ENCODE results near the gene MATN1.

The MATN1 gene

GRCh38 chr1:30728340-30728739, 5.0 kb upstream of the MATN1 start:
- Histone ChIP-seq H3K9me3 (ENCODE audit: control insufficient read depth, insufficient read depth, low read depth, low read length) (no peaks in the 10 kb centered on the region), H3K4me1 (ENCODE audit: control insufficient read depth, insufficient read depth, low read length) (peaks cover 31% of the 10 kb centered on the region), H3K36me3 (ENCODE audit: control insufficient read depth, insufficient read depth, low read length) (no peaks in the 10 kb centered on the region), H3K4me3 (ENCODE audit: low read depth, low read length) (no peak overlapping the region), H3K9ac (ENCODE audit: low read length) (no peak overlapping the region), H3K27ac (ENCODE audit: low read depth, low read length) (no peak overlapping the region), H3K27me3 (ENCODE audit: control insufficient read depth, insufficient read depth, low read length) (no peaks in the 10 kb centered on the region)

- H3K4me3 ChIP-seq (ENCODE audit: low read depth, low read length) = no peak overlapping the region
- peaks cover 26% of the 10 kb centered on the region; the same call in 1 of the 2 replicates for H3K4me1 ChIP-seq (ENCODE audit: control insufficient read depth, insufficient read depth, low read length)
- no peaks in the 10 kb centered on the region for H3K9me3 ChIP-seq (ENCODE audit: control insufficient read depth, insufficient read depth, low read depth, low read length)
- H3K27ac ChIP-seq (ENCODE audit: low read depth, low read length) = no peak overlapping the region
- H3K36me3 ChIP-seq (ENCODE audit: control insufficient read depth, insufficient read depth, low read length) = no peaks in the 10 kb centered on the region
- H3K9ac ChIP-seq (ENCODE audit: low read length) = no peak overlapping the region
- no peaks in the 10 kb centered on the region for H3K27me3 ChIP-seq (ENCODE audit: control insufficient read depth, insufficient read depth, low read length)
Observed at GRCh38 chr1:30727824-30728223, 4.4 kb upstream of the MATN1 start.

GRCh38 chr1:30726773-30727684, 3.6 kb upstream of the MATN1 start:
- no peaks in the 10 kb centered on the region for H3K27me3 ChIP-seq (ENCODE audit: control insufficient read depth, insufficient read depth, low read length)
- peaks cover 20% of the 10 kb centered on the region; the same call in 1 of the 2 replicates for H3K4me1 ChIP-seq (ENCODE audit: control insufficient read depth, insufficient read depth, low read length)
- H3K36me3 ChIP-seq (ENCODE audit: control insufficient read depth, insufficient read depth, low read length) = no peaks in the 10 kb centered on the region
- no peak overlapping the region for H3K4me3 ChIP-seq (ENCODE audit: low read depth, low read length)
- H3K9me3 ChIP-seq (ENCODE audit: control insufficient read depth, insufficient read depth, low read depth, low read length) = no peaks in the 10 kb centered on the region
- no peak overlapping the region for H3K27ac ChIP-seq (ENCODE audit: low read depth, low read length)
- H3K9ac ChIP-seq (ENCODE audit: low read length) = no peak overlapping the region

- Histone ChIP-seq H3K9me3 (ENCODE audit: control insufficient read depth, insufficient read depth, low read depth, low read length) (no peaks in the 10 kb centered on the region), H3K9ac (ENCODE audit: low read length) (no peak overlapping the region), H3K4me1 (ENCODE audit: control insufficient read depth, insufficient read depth, low read length) (peaks cover 20% of the 10 kb centered on the region; the same call in 1 of the 2 replicates), H3K4me3 (ENCODE audit: low read depth, low read length) (no peak overlapping the region), H3K27ac (ENCODE audit: low read depth, low read length) (no peak overlapping the region), H3K27me3 (ENCODE audit: control insufficient read depth, insufficient read depth, low read length) (no peaks in the 10 kb centered on the region), H3K36me3 (ENCODE audit: control insufficient read depth, insufficient read depth, low read length) (no peaks in the 10 kb centered on the region)
Observed at GRCh38 chr1:30726236-30726635, 2.9 kb upstream of the MATN1 start.

- Histone ChIP-seq H3K4me3 (ENCODE audit: low read depth, low read length) (no peak overlapping the region), H3K36me3 (ENCODE audit: control insufficient read depth, insufficient read depth, low read length) (no peaks in the 10 kb centered on the region), H3K27ac (ENCODE audit: low read depth, low read length) (no peak overlapping the region), H3K4me1 (ENCODE audit: control insufficient read depth, insufficient read depth, low read length) (peaks cover 20% of the 10 kb centered on the region; the same call in 1 of the 2 replicates), H3K27me3 (ENCODE audit: control insufficient read depth, insufficient read depth, low read length) (no peaks in the 10 kb centered on the region), H3K9me3 (ENCODE audit: control insufficient read depth, insufficient read depth, low read depth, low read length) (no peaks in the 10 kb centered on the region), H3K9ac (ENCODE audit: low read length) (no peak overlapping the region)
Observed at GRCh38 chr1:30725450-30726095, 2.2 kb upstream of the MATN1 start.

- H3K4me3 ChIP-seq (ENCODE audit: low read depth, low read length) = no peak overlapping the region
- H3K9ac ChIP-seq (ENCODE audit: low read length) = no peak overlapping the region
- H3K9me3 ChIP-seq (ENCODE audit: control insufficient read depth, insufficient read depth, low read depth, low read length) = no peaks in the 10 kb centered on the region
- no peaks in the 10 kb centered on the region for H3K27me3 ChIP-seq (ENCODE audit: control insufficient read depth, insufficient read depth, low read length)
- peaks cover 20% of the 10 kb centered on the region; the same call in 1 of the 2 replicates for H3K4me1 ChIP-seq (ENCODE audit: control insufficient read depth, insufficient read depth, low read length)
- no peaks in the 10 kb centered on the region for H3K36me3 ChIP-seq (ENCODE audit: control insufficient read depth, insufficient read depth, low read length)
- no peak overlapping the region for H3K27ac ChIP-seq (ENCODE audit: low read depth, low read length)
Observed at GRCh38 chr1:30724655-30725421, 1.5 kb upstream of the MATN1 start.

GRCh38 chr1:30724175-30724574, 790 bp upstream of the MATN1 start:
- Histone ChIP-seq H3K27ac (ENCODE audit: low read depth, low read length) (no peak overlapping the region), H3K9me3 (ENCODE audit: control insufficient read depth, insufficient read depth, low read depth, low read length) (no peaks in the 10 kb centered on the region), H3K4me1 (ENCODE audit: control insufficient read depth, insufficient read depth, low read length) (peaks cover 24% of the 10 kb centered on the region; the same call in 1 of the 2 replicates), H3K27me3 (ENCODE audit: control insufficient read depth, insufficient read depth, low read length) (no peaks in the 10 kb centered on the region), H3K36me3 (ENCODE audit: control insufficient read depth, insufficient read depth, low read length) (no peaks in the 10 kb centered on the region), H3K9ac (ENCODE audit: low read length) (no peak overlapping the region), H3K4me3 (ENCODE audit: low read depth, low read length) (no peak overlapping the region)

- H3K4me3 ChIP-seq (ENCODE audit: low read depth, low read length) = no peak overlapping the region
- no peak overlapping the region for H3K9ac ChIP-seq (ENCODE audit: low read length)
Observed at GRCh38 chr1:30721812-30722537, 1.4 kb downstream of the MATN1 start.

GRCh38 chr1:30721341-30721793, 2.0 kb downstream of the MATN1 start:
- H3K9ac ChIP-seq (ENCODE audit: low read length) = no peak overlapping the region
- no peak overlapping the region for H3K4me3 ChIP-seq (ENCODE audit: low read depth, low read length)
- H3K4me1 ChIP-seq (ENCODE audit: control insufficient read depth, insufficient read depth, low read length) = peaks cover 3% of the 10 kb centered on the region; the same call in 1 of the 2 replicates
- H3K27ac ChIP-seq (ENCODE audit: low read depth, low read length) = no peak overlapping the region
- H3K36me3 ChIP-seq (ENCODE audit: control insufficient read depth, insufficient read depth, low read length) = no peaks in the 10 kb centered on the region
- H3K27me3 ChIP-seq (ENCODE audit: control insufficient read depth, insufficient read depth, low read length) = no peaks in the 10 kb centered on the region
- H3K9me3 ChIP-seq (ENCODE audit: control insufficient read depth, insufficient read depth, low read depth, low read length) = peaks cover 5% of the 10 kb centered on the region; the same call in 1 of the 2 replicates

More at GRCh38 chr1:30721812-30722537, 1.4 kb downstream of the MATN1 start:
- Histone ChIP-seq H3K9me3 (ENCODE audit: control insufficient read depth, insufficient read depth, low read depth, low read length) (no peaks in the 10 kb centered on the region), H3K27me3 (ENCODE audit: control insufficient read depth, insufficient read depth, low read length) (no peaks in the 10 kb centered on the region), H3K4me1 (ENCODE audit: control insufficient read depth, insufficient read depth, low read length) (peaks cover 7% of the 10 kb centered on the region; the same call in 1 of the 2 replicates), H3K27ac (ENCODE audit: low read depth, low read length) (no peak overlapping the region), H3K36me3 (ENCODE audit: control insufficient read depth, insufficient read depth, low read length) (no peaks in the 10 kb centered on the region)

All from HUES6 (cell line).